GM23248 (cell line): ENCODE data around the gene DPH3.

Source experiments
- EZH2 ChIP-seq: fragments of 200-600 bp; sonication (generic); IDR thresholded peaks from 2 replicates; pipeline ENCODE4 v1.6.1; 2018; ENCODE audit warnings: antibody characterized with exemption, mild to moderate bottlenecking; ENCODE audit not compliant: insufficient read depth, poor library complexity, severe bottlenecking
- EZH2phosphoT487 ChIP-seq: fragments of 200-600 bp; sonication (generic); IDR thresholded peaks from 2 replicates; pipeline ENCODE4 v1.6.1; 2018; ENCODE audit warnings: antibody characterized with exemption, moderate library complexity, mild to moderate bottlenecking, low read depth; ENCODE audit not compliant: insufficient read depth

DNA sequence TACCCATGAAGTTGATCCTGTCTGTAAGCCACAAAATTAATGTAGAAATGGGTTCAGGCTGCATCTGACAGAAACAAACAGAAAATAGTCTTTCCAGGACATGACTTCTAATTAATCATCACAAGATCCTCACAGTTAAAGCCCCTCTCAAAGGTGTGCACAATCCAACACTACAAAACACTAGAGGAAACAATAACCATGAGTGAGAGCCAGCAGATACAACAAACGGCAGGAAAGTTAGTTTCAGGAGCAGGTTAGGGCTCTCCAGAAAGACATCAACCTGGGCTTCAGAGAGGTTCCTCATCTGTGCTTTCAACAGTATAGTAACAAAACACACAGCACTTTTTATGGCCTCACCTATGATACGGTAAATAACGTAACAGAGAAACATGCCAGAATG lies 42.8 kb downstream of the DPH3 start:
- TF ChIP-seq EZH2 (no peak), EZH2phosphoT487 (no peak)
